Measurements from ENCODE around the gene COL5A3. TPM values are rescaled to one million over a fixed set of nuclear protein-coding genes. Genes with fewer than 3 reads are reported as not detected.

Gene COL5A3
- 2.6 to 3.6 TPM (median 2.9 TPM) in 5 replicates for total RNA-seq (2022; extraction: Qiagen RNA extraction)

DNA sequence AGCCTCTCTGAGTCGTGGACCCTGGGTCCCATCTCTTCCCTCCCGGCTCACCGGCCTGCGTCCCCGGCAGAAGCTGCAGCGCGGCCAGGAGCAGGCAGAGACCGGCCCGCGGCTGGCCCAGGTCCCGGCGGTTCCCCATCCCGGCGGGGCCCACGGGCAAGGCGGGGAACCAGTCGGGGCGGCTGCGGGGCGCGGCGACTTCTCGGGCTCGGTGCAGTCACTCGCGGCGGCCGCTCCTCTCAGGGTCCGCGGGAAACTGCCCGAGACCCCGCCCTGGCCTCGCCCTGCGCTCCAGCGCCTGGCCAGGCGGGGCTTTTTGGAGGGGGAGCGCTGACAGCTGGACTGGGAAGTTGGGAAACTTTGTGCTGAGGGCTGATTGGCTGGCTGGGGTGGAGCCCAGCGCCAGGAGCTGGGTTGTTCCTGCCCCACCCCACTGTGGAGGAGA is at the start of gene COL5A3:
Gene COL5A3 (minus strand): TSS at position 258 of the 445 bp plus-strand sequence. CDS start 119 bp downstream, at position 139.

DNA sequence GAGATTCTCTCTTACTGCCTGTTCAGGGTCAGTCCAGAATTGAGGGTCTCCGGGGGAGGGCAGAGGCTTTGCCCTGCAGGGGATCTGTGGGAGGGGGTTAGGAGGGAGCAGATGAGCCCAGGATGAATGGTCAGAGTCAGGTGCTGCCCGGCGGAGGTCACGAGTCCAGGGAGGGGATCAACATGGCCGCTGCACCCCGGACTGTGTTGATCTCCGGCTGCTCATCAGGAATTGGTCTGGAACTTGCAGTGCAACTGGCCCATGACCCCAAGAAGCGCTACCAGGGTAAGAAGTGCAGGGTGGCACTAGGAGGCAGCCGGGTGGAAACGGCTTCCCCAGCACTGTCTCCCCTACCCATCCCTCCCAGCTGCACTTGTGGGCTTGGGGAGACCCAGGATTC is 3.0 kb upstream of the COL5A3 start, which contains the start of gene RDH8:
Gene RDH8 (plus strand): TSS at position 168 of the 400 bp plus-strand sequence. CDS start 15 bp downstream, at position 183.

DNA sequence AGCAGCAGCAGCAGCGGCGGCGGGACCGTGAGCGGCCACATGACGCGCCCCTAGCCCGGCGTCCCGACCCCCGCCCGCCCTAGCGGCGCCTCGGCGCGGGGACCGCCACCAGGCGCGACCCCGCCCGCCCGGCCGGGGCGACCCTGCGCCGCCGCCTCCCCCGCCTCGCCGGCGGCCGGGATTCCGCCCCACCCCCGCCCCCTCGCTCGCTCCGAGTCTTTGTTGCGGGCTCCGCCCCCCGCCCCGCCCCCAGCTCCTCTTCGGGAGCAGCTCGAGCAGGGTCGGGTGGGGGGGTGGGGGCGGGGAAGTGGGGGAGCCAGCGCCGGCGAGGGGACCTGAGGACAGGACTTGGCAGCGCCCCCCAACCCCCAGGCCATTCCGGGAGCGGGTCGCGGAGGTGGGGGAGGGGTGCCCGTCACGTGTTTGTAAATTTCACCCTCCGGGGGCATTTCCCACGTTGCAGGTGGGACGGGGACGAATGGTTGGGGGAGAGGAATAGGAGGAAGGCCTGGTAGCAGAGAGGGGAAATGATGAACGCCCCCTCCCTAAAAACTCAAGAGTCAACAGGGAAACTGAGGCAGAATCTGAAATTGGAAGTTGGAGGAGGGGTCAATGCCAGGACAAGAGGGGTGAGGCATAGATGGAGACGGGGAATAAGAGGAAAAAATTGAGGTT is 73.8 kb downstream of the COL5A3 start, which contains the start of gene OLFM2:
Gene OLFM2 (minus strand): TSS at position 190 of the 675 bp plus-strand sequence. CDS start 149 bp downstream, at position 41.

Other genes starting within 250 kb of the COL5A3 start
- 0.66 to 1.7 TPM (median 0.80 TPM) in 5 replicates for gene ZNF846, start 241.8 kb downstream of the COL5A3 start, total RNA-seq (2022; extraction: Qiagen RNA extraction)
- gene FBXL12, start 191.4 kb downstream of the COL5A3 start, total RNA-seq (2022; extraction: Qiagen RNA extraction): 12.1 to 15.1 TPM (median 14.6 TPM) in 5 replicates
- 403 to 439 TPM (median 416 TPM) in 5 replicates for gene UBL5, start 182.6 kb downstream of the COL5A3 start, total RNA-seq (2022; extraction: Qiagen RNA extraction)
- gene PIN1, start 175.2 kb downstream of the COL5A3 start, total RNA-seq (2022; extraction: Qiagen RNA extraction): 56.7 to 87.0 TPM (median 79.1 TPM) in 5 replicates
- 8.4 to 11.8 TPM (median 10.2 TPM) in 5 replicates for gene OLFM2, start 74.0 kb downstream of the COL5A3 start, total RNA-seq (2022; extraction: Qiagen RNA extraction)
- 0.07 to 0.31 TPM (median 0.26 TPM) in 5 replicates for gene RDH8, start 3.0 kb upstream of the COL5A3 start, total RNA-seq (2022; extraction: Qiagen RNA extraction)
- gene SHFL, start 75.8 kb upstream of the COL5A3 start, total RNA-seq (2022; extraction: Qiagen RNA extraction): 6.6 to 7.5 TPM (median 7.3 TPM) in 5 replicates
- 0.05 to 0.10 TPM (median 0.08 TPM) in 5 replicates for gene ANGPTL6, start 92.2 kb upstream of the COL5A3 start, total RNA-seq (2022; extraction: Qiagen RNA extraction)
- 38.9 to 56.7 TPM (median 51.1 TPM) in 5 replicates for gene PPAN, start 95.9 kb upstream of the COL5A3 start, total RNA-seq (2022; extraction: Qiagen RNA extraction)
- gene P2RY11, start 101.2 kb upstream of the COL5A3 start, total RNA-seq (2022; extraction: Qiagen RNA extraction): 5.2 to 12.0 TPM (median 7.1 TPM) in 5 replicates
- 151 to 180 TPM (median 165 TPM) in 5 replicates for gene EIF3G, start 109.4 kb upstream of the COL5A3 start, total RNA-seq (2022; extraction: Qiagen RNA extraction)
- gene DNMT1, start 184.4 kb upstream of the COL5A3 start, total RNA-seq (2022; extraction: Qiagen RNA extraction): 52.4 to 61.5 TPM (median 57.3 TPM) in 5 replicates
- 0.38 to 1.1 TPM (median 0.68 TPM) in 5 replicates for gene S1PR2, start 220.8 kb upstream of the COL5A3 start, total RNA-seq (2022; extraction: Qiagen RNA extraction)
- gene MRPL4, start 241.7 kb upstream of the COL5A3 start, total RNA-seq (2022; extraction: Qiagen RNA extraction): 53.8 to 80.9 TPM (median 73.2 TPM) in 5 replicates